HG03571 (cell line): ENCODE results near the gene DNAAF8.

ENCODE experiments used
- ATAC-seq: cut with Tn5 transposase; IDR thresholded peaks from one replicate; pipeline ENCODE4 v1.9.1; 2021; ENCODE audit not compliant: unreplicated experiment

DNAAF8 gene

DNA sequence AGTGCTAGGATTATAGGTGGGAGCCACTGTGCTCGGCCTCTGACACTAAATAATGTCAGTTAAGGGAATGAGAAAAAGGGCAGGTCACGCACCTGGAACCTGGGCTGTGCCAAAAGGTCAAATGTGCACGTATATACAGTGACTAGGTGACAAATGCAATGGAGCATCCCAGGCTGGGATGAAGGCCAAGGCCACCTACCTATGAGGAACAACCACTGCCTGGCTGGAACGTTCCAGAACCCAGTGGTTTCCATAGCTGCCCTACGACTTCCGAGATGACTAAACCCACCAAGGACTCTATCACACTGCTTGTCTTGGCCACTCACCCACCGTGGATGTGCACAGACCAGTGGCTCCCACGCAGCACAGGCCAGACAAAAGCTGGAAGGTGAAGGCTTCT lies 16.6 kb downstream of the DNAAF8 start:
- ATAC-seq, result no peak

DNA sequence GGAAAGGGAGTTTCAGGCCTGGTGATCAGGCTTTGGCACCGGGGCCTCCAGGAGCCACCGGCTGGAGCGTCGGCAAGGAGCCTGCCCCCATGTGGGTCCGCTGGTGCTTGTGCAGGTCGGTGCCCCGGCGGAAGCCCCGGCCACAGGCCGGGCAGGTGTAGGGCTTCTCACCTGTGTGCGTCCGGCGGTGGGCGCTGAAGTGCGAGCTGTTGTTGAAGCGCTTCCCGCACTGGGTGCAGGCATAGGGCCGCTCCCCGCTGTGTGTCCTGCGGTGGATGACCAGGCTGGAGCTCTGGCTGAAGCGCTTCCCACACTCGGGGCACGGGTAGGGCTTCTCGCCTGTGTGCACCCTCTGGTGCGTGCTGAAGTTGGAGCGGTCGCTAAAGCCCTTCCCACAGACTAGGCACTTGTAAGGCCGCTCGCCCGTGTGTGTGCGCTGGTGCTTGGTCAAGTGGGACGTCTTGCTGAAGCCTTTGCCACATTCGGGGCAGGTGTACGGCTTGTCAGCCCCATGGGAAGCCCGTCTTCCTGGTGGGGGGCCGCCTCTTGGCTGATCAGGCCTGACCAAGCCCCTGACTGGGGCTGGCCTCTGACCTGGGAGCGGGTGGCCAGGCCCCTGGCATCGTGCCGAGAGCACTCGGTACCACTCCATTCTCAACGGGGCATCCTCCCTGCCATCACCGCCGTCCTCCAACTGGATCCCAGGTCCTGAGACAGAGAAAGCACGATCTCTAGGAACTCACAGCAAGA lies 18.2 kb downstream of the DNAAF8 start:
- no peak for ATAC-seq

DNA sequence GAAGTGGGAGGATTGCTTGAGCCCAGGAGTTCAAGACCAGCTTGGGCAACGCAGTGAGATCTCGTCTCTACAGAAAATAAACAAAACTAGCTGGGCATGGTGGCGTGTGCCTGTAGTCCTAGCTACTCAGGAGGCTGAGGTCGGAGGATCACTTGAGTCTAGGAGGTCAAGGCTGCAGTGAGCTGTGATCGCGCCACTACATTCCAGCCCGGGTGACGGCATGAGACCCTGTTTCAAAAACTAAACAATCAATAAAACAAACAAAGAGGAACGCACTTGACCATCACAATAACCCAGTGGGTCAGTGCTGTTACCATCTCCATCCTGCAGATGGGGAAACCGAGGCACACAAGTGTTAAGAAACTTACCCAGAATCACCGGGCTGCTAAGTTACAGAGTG lies 18.9 kb downstream of the DNAAF8 start:
- no peak for ATAC-seq

DNA sequence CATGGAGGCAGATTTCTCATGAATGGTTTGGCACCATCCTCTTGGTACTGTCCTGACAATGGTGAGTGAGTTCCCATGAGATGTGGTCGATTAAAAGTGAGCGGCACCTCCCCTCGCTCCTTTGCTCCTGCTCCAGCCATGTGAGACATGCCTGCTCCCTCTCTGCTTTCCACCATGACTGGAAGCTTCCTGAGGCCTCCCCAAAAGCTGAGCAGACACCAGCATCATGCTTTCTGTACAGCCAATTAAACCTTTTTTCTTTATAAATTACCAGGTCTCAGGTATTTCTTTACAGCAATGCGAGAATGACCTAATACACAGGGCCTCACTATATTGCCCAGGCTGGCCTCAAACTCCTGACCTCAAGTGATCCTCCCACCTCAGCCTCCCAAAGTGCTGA lies 20.5 kb downstream of the DNAAF8 start:
- no peak for ATAC-seq

DNA sequence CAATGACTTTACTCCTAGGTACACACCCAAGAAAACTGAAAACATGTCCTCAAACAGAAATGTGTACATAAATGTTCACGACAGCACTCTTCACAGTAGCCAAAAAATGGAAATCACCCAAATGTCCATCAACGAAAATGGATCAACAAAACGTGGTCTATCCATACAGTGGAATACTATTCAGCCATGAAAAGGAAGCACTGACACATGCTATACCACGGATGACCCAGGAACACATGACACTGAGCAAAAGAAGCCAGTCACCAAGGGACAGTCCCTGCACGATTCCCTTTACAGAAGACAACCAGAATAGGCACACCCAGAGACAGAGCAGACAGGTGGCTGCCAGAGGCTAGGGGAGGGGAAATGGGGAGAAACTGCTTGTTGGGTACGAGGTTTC lies 21.4 kb downstream of the DNAAF8 start:
- ATAC-seq, result no peak

DNA sequence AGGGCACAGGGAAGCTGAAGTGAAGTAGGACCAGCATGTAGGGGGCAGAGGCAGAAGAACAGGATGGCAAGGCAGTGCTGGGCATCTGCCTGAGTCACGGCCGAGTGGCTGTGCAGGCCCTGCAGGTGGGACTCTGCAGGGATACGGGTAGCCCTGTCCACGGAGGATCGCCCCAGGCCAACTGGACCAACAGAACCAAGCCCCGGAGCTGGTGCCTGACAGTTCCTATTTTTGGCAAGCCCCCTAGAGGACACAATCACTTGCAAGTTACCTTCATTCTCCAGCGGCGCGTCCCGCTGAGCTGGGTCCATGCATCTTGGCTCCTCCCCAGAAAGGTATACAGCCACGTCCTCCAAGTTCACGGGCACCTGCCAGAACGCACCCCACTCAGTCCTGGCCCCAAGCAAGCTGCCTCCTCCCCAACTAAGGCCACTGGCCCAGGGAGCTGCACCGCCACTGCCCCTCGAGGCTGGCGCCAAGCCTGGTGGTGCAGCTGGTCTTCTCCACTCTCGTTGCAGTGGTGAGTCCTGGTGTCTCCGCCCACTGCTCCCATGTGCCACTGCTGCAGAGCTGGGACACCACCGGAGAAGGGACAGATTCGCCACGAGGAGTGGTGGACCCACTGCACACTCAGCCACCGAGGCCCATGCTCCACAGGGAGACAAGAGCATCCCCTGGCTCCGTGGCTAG lies 26.0 kb downstream of the DNAAF8 start:
- ATAC-seq, result no peak

DNA sequence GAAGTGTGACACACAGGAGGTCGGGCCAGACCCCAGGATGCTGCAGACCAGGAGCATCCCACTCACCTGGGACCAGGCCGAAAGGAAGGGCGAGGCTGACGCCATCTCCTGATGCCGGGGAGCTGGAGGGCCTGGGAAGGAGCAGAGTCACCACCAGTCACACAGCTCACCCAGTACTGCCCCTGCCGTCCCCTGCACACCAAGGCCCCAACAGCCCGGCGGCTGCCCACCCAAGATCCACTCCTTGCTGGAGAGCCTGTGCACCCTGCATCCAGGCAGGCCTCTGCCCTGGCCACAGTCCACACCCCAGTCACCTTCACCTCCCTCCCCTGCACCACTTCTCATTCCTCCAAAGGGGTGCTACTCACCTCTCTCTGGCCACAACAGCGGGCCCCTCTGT lies 27.9 kb downstream of the DNAAF8 start:
- no peak for ATAC-seq

DNA sequence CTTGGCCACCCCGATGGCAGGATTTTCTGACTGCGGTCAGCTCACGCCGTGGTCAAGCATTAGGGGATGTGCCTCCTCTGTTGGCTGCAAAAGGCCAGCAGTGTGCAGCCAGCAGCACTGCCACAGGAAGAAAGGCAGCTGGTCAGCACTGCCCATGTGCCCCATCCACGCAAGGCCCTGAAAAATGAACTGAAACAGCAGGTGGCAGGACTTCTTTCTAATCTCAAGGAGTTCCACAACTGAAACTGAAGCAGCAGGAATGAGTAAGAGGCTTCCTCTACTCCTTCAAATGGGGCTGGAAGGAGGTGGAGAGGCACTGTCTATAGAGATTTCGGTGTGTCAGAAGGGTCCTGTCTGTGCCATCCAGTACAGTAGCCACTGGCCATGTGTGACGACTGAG lies 29.5 kb downstream of the DNAAF8 start:
- no peak for ATAC-seq

DNA sequence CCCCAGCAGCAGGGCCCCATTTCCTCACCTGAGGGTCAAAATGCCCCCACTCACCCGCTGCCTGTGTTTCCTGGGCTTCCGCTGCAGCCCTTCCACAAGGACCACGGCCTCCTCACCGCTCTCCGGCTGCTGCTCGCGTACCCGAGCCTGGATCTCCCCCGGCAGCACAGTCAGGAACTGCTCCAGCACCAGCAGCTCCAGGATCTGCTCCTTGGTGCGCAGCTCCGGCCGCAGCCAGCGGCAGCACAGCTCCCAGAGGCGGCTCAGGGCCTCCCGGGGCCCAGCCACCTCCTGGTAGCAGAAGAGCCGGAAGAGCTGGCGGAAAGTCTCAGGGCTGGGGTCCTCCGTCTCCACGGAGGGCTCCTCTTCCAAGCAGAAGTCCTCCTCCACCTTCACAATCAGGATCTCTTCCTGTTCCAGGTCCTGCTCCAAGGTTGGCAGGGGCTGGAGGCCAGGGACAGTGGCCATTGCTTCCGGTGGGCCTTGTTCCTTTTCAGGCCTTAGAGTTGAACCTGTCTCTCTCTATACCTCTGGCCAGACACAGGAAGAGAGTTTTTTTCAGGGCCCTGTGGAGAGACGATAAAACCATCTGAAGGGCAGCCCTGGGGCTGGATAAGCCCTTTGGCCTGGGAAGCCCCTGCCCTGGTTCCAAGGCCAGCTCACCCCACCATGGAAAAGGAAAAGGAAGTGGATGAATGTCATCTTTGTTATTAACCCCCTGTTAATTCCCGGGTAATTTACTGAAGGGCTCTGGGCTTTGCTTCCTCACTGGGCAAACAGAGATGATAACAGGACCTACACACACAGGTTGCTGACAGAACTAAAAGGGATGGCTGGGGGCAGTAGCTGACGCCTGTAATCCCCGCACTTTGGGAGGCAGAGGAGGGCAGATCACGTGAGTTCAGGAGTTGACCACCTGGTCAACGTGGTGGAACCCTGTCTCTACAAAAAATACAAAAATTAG lies 31.5 kb downstream of the DNAAF8 start:
- no peak for ATAC-seq

DNA sequence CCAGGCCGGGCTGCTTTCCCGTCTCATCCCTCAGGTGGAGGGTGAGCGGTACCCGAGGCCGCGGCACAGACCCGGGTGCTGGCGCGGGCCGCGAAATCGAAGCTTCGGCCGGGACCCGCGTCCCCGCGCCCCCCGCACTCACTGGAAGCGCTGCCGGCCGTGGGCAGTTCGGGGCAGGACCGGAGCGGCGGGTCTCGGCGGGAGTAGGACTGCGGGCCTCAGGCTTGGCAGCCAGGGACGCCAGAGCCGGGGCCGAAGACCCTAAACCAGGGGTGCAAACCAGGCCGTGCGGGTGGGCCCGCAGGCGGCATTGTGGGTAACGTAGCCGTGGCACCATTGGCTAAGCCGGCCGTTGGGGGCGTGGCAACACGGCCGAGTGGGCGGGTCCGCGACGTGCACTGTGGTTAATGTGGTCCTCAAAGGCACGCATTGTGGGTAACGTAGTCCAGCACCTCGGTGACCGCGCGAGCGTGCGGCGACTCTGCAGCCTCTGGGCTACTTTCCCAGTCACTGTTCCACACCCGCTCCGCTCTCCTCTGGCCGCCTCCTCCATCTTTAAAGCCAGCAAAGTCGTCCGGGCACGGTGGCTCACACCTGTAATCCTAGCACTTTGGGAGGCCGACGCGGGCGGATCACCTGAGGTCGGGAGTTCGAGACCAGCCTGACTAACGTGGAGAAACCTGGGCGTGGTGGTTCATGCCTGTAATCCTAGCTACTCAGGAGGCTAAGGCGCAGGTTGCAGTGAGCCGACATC lies 32.7 kb downstream of the DNAAF8 start, which contains the start of gene ZNF500:
Gene ZNF500, minus strand, starts transcription at position 288 of the 754 bp plus-strand sequence. CDS start 1,184 bp downstream, outside the sequence.
- ATAC-seq, result peak; percentile 81

DNA sequence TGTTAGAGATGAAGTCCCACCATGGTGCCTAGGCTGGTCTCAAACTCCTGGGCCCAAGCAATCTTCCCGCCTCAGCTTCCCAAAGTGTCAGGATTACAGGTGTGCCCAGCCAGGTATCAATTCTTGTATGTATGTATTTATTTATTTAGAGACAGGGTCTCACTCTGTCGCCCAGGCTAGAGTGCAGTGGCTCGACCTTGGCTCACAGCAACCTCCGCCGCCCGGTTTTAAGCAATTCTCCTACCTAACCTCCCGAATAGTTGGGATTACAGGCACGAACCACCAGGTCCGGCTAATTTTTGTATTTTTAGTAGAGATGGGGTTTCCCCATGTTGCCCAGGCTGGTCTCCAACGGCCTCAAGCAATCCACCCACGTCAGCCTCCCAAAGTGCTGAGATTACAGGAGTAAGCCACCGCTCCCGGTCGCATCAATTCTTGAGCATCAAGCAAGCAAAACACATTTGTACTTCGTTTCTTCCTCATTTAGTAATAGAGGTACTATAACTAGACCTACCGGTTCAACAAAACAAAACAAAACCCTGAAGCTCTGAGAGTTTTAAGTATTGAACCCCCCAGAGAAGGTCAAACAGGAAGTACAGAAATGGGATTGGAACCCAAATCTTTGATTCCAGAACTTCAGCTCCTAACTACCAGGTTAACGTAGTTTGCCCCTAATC lies 33.7 kb downstream of the DNAAF8 start:
- ATAC-seq, result no peak

DNA sequence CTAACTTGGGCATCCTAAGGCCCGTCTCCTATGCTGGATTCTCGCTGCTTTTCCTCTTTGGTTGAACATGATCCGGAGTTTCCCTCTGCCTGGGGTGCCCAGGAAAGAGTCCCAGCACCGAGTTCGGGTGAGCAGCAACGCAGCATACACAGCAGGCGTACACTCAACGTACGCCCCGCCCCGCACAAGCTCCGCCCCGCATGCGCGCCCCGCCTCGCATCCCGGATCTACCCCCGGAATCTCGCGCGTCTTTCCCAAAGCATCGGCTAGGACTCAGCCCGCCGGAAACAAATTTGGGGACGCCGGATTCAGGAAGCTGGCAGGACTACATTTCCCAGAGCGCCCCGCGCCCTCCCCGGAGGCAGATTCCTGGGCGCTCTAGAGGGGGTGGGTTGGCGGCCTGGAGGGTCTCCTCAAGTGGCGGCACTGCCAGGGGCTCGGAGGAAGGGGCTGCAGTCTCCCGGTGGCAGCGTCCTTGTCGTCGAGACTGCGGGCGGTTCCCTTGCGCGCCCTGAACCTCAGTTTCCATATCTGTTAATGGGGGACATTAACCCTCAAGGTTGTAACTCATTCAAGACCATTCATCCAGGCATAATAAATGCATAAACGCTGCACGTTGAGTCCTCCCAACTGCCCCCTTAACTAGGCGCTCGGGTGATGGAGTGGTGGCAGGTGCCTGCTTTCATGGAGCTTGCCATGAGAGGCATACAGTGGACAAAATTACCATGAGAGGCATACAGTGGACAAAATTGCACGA lies 34.4 kb downstream of the DNAAF8 start:
- peak; percentile 54 for ATAC-seq

DNA sequence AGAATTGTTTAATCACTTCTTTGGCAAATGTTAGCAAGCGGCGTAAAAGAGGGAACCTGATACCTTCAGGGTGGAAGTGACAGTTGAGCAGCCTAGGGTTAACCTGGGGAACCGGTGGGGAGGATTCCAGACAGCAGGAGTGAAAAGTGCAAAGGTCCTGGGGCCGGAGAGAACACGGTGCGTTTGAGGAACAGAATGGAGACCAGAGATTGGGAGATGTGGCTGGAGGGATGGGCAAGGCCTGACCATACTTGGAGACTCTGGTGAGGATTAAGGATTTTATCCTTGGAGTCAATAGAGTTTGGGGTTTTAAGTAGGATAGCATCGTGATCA lies 34.9 kb downstream of the DNAAF8 start:
- no peak for ATAC-seq

DNA sequence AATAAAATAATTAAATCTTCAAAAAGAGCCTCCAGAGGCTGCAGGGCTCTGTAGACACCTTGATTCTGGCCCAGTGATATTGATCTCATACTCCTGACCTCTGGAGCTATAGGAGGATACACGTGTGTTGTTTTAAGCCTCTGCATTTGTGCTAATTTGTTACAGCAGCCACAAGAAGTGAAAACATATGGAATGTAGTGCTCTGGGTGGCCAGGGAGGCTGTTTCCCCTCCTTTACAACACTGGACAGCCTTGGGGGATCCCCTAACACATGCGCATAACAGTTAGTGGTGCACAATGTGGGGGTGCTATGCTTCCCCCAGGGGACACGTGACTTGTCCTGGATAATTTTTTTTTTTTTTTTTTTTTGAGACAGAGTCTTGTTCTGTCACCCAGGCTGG lies 37.3 kb downstream of the DNAAF8 start:
- no peak for ATAC-seq

DNA sequence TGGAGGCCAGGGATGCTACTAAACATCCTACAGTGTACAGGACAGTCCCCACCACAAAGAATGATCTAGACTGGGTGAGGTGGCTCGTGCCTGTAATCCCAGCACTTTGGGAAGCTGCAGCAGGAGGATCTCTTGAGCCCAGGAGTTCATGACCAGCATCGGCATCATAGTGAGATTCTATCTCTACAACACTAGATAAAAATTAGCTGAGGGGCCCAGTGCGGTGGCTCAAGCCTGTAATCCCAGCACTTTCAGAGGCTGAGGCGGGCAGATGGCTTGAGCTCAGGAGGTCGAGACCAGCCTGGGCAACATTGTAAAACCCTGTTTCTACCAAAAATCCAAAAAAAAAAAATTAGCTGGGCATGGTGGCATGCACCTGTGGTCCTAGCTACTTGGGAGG lies 38.0 kb downstream of the DNAAF8 start:
- no peak for ATAC-seq

DNA sequence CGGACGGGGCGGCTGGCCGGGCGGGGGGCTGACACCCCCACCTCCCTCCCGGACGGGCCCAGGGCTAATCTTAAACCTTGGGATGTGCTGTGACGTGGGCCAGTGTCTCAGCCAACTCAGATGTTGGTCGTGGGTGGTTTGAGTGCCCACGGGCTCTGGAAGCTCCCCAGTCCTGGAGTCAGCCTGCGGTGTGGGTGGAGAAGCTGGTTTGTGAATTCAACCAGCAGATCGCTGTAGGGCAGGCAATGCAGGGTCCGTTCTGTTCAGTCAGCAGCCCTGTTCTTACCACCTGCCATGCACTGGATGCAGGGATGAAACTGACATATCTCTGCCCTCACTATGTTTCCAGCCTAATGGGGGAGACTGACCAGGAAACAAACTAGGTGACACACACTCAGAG lies 40.7 kb downstream of the DNAAF8 start:
- ATAC-seq, result no peak

DNA sequence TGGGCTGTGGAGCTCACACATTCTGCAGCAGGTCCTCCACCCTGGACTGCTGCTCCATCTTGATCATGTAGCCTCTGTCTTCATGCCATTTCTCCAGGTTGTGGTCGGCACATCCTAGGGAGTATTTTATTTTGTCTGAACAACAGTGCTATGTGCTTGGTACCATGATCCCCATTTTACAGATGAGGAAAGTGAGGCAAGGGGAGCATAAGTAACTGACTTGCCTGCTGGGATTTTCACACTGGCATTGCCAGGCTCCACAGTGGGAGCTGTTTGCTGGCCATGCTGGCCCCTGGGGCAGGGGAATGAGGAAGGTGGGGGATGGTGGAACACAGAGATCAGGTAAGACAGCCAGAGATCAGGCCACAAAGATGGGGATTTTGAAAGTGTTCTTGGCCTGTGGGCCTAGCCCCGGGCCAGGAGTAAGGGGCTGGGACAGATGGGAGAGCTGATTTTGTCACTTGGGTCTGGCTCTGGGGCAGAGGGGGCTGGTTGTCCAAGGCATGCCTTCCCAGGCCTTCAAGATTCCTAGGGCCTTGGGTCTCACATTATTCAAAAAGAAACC lies 41.9 kb downstream of the DNAAF8 start:
- ATAC-seq, result no peak

DNA sequence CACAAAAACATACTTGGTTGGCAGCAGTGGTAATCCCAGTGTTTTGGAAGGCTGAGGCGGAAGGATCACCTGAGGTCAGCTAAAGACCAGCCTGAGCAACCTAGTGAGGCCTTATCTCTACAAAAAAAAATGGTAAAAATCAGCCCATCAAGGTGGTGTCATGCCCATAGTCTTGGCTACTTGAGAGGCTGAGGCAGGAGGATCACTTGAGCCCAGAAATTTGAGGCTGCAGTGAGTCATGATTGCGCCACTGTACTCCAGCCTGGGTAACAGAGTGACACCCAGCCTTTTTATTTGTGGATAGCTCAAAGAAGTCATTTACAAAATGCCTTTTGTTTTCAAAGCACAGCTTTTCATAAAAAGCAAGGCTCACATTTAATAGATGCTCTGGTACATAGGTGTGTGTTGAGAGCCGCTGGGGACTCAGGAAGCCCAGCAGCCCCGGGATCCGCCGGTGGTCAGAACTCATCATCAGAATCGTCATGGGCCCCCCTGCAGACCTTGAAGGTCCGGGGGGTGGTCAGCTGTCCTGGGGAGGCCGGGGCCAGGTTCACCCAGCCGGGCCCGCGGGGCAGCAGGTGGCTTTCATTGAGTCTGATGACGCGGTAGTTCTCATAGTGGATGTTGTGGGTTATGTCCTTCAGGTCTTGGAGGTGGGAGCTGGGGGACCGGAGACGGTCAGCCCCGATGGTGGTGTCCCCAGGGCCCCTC lies 43.2 kb downstream of the DNAAF8 start:
- no peak for ATAC-seq

DNA sequence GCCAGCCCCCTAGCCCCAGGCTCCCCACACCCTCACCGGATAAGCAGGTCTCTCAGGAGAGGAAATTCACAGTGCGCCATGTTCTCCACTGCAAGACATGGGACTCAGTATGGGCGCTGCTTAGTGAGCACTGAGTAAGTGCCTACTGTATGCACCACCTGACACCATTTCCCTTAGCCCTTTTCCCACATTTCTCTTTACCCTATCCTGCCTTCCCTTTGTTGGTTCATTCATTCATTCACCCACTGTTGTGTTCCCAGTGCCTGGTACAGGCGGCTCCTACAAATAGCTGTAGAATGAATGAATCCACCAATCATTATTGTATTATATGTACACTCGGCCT lies 43.7 kb downstream of the DNAAF8 start:
- no peak for ATAC-seq
